Sigmoid colon (tissue), 7 donors: ENCODE measurements around the gene PPP1R37. TPM values are rescaled to one million over a fixed set of nuclear protein-coding genes. Genes with fewer than 3 reads are reported as not detected.
"Not testable (repeated sequence)": the region's sequence is repeated elsewhere in the genome, so short reads cannot be mapped to it uniquely, and the experiment has no call there.

ENCODE experiments used
- DNase-seq: peaks from one replicate; pipeline ENCODE4 v3.0.0-alpha.2; 2019
- H3K27ac ChIP-seq, 4 donors: fragments of 200-600 bp; sonication (generic); one replicate each; pipeline ENCODE4 v1.5.1; 2016 to 2019; ENCODE audit warnings: mild to moderate bottlenecking in 1 of 4
- H3K27me3 ChIP-seq, 3 donors: fragments of 200-600 bp; sonication (generic); one replicate each; pipeline ENCODE4 v1.5.1; 2019; ENCODE audit warnings: mild to moderate bottlenecking in 1 of 3
- H3K36me3 ChIP-seq, 4 donors: fragments of 200-600 bp; sonication (generic); one replicate each; pipeline ENCODE4 v1.5.1; 2016 to 2019
- H3K4me1 ChIP-seq, 4 donors: fragments of 200-600 bp; sonication (generic); one replicate each; pipeline ENCODE4 v1.5.1; 2017 to 2019
- H3K4me3 ChIP-seq, 4 donors: fragments of 200-600 bp; sonication (generic); one replicate each; pipeline ENCODE4 v1.5.1; 2017 to 2019; ENCODE audit warnings: mild to moderate bottlenecking in 2 of 4, moderate library complexity in 1 of 4
- H3K9me3 ChIP-seq, 4 donors: fragments of 200-600 bp in 3 of 4; sonication (generic) in 3 of 4; one replicate each; pipeline versions ENCODE4 v1.5.1 to v1.6.1; 2013 to 2019
- EP300 ChIP-seq, 4 donors: sonication (generic); formaldehyde crosslinking; IDR thresholded peaks; one replicate each; pipeline ENCODE4 v1.6.1; 2017; ENCODE audit warnings: antibody characterized with exemption in 4 of 4
- POLR2A ChIP-seq, 2 donors: fragments of 450-650 bp; IDR thresholded peaks; one replicate each; pipeline ENCODE4 v1.6.1; 2016; ENCODE audit warnings: antibody characterized with exemption in 2 of 2, mild to moderate bottlenecking in 2 of 2, moderate library complexity in 2 of 2
- POLR2AphosphoS5 ChIP-seq, 4 donors: sonication (generic); formaldehyde crosslinking; IDR thresholded peaks; one replicate each; pipeline ENCODE4 v1.6.1; 2017; ENCODE audit warnings: antibody characterized with exemption in 4 of 4
- WGBS, 2 donors: extraction: QIAGEN DNeasy Blood & Tissue Kit; methylation state at CpG; one replicate each; pipeline ENCODE4 v1.1.7; 2013; 5-methylcytosine and 5-hydroxymethylcytosine counted together
- intact Hi-C: fragments of 100-400 bp; cut with DNase I; formaldehyde crosslinking; loops from one replicate; pipeline ENCODE4 v1.15.1; 2023
- polyA plus RNA-seq, 3 donors: library from polyadenylated mRNA; stranded (reverse); fragments of 200-250 nt; gene quantifications; one replicate each; pipeline ENCODE4 v1.2.3, GENCODE V29; 2013
- total RNA-seq, 4 donors: library from RNA; depleted of rRNA; stranded (reverse); fragments of >200 nt; gene quantifications; one replicate each; pipeline ENCODE4 v1.1.0, GENCODE V29; 2016
- TF ChIP-seq, protein P1 (sequence below), 4 experiments: fragments of 450-650 bp in 3 of 4; fragments of 200-600 bp in 1 of 4; IDR thresholded peaks; one replicate each; pipeline ENCODE4 v1.5.1; 2016 to 2019; ENCODE audit warnings: antibody characterized with exemption in 4 of 4, mild to moderate bottlenecking in 3 of 4, moderate library complexity in 2 of 4
- donor health status: healthy with polysubstance abuse.
- donor health status: Bipolar disorder and iron deficiency.
- donor health status: healthy.

PPP1R37 gene
- total and polyA plus RNA-seq, 7 donors, result 17.8 to 32.5 (median 21.6) TPM

DNA sequence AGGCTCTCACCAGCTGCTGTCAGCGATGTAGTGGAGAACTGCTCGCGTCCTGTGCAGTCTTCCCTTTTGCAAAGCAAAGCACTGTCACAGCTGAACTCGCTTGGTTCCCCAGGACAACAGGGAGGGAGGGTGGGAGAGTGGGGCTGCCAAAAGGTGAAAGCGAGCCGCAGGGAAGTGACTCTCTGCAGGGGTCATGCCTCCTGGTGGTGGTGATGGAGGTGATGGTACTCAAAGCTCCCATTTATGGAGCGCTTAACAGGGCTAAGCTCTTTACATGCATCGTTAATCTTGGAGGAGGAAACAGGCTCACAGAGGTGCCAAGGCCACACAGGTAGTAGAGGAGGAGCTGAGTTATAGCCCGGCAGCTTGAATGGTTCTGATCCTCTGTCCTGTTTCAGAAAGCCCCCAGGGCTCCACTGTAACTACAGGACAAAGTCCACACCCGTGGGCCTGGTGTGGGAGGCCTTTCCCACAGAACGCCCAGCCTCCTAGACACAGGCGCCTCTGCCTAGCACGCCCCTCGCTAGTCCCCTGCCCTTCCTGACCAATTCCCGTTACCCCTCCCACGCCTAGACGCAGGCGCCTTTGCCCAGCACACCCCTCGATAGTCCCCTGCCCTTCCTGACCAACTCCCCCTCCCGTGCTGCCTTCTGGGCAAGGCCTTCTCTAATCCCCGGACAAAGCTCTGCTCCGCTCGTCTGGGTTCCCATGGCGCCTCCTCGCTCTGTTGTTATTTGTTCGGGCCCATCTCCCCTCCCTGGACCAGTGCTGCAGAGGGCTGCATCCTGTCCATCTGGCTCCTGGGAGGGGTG lies 10.7 kb downstream of the PPP1R37 start:
- no peaks in the 10 kb centered on the region for H3K36me3 ChIP-seq
- peak overlapping the region in 1 of 4 donors; percentile 28 for H3K27ac ChIP-seq
- no peaks in the 10 kb centered on the region for H3K9me3 ChIP-seq
- H3K27me3 ChIP-seq, result no peaks in the 10 kb centered on the region
- intact Hi-C loops, result no loop called here
- peaks cover 0 to 38% (median 31%) of the 10 kb centered on the region in 4 donors for H3K4me1 ChIP-seq
- no peak for DNase-seq
- H3K4me3 ChIP-seq, result peak overlapping the region in 1 of 4 donors; percentile 10
- no peak for TF ChIP-seq POLR2A (IDR thresholded peaks at IDR 0.05)
- TF ChIP-seq, protein P1, sequence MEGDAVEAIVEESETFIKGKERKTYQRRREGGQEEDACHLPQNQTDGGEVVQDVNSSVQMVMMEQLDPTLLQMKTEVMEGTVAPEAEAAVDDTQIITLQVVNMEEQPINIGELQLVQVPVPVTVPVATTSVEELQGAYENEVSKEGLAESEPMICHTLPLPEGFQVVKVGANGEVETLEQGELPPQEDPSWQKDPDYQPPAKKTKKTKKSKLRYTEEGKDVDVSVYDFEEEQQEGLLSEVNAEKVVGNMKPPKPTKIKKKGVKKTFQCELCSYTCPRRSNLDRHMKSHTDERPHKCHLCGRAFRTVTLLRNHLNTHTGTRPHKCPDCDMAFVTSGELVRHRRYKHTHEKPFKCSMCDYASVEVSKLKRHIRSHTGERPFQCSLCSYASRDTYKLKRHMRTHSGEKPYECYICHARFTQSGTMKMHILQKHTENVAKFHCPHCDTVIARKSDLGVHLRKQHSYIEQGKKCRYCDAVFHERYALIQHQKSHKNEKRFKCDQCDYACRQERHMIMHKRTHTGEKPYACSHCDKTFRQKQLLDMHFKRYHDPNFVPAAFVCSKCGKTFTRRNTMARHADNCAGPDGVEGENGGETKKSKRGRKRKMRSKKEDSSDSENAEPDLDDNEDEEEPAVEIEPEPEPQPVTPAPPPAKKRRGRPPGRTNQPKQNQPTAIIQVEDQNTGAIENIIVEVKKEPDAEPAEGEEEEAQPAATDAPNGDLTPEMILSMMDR (IDR thresholded peaks at IDR 0.05), result no peak
- TF ChIP-seq POLR2AphosphoS5 (IDR thresholded peaks at IDR 0.05), result no peak
- no peak for TF ChIP-seq EP300 (IDR thresholded peaks at IDR 0.05)
- 27 to 44% methylated on average over 26 of the region's 26 CpGs for WGBS, 2 donors

DNA sequence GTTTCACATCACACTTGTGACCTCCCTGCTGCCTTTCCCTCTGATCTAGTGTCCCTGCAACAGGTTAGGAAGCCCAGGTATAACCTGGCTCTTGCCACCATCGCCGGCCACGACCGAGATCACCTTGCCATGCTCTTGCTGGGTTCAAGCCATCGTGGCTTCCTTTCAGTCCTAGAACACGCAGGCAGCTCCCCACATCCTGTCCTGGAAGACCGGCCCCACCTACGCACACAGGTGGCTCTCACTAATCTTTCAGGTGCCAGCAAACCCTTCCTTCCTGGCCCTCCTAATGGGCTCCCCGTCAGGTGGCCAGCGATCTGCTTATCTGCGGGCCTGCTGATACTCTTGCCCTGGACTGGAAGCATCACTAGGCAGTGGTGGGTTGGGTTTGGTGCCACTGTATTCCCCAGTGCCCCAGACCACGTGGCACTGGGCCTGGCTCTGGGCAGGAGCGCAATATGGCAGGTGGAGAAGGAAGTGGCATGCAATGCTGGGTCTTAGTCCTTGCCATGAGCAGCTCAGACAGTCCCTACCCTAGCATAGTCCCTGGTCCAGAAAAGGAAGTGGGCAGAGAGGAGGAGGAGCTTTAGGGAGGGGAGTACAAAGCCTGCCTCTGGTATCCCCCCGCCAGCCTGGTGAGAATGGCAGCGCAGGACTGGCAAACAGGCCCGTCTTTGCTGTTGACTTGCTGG lies 11.8 kb downstream of the PPP1R37 start:
- 55 to 79% methylated on average over 16 of the region's 16 CpGs for WGBS, 2 donors
- Histone ChIP-seq H3K36me3 (no peaks in the 10 kb centered on the region), H3K27me3 (no peaks in the 10 kb centered on the region), H3K4me1 (peaks cover 0 to 31% (median 22%) of the 10 kb centered on the region in 4 donors), H3K27ac (no peak overlapping the region), H3K9me3 (no peaks in the 10 kb centered on the region), H3K4me3 (no peak overlapping the region)
- intact Hi-C loops, result no loop called here
- DNase-seq, result no peak
- TF ChIP-seq POLR2AphosphoS5 (IDR thresholded peaks at IDR 0.05) (no peak), POLR2A (IDR thresholded peaks at IDR 0.05) (no peak), EP300 (IDR thresholded peaks at IDR 0.05) (no peak)
- TF ChIP-seq, protein P1 (IDR thresholded peaks at IDR 0.05), result no peak

DNA sequence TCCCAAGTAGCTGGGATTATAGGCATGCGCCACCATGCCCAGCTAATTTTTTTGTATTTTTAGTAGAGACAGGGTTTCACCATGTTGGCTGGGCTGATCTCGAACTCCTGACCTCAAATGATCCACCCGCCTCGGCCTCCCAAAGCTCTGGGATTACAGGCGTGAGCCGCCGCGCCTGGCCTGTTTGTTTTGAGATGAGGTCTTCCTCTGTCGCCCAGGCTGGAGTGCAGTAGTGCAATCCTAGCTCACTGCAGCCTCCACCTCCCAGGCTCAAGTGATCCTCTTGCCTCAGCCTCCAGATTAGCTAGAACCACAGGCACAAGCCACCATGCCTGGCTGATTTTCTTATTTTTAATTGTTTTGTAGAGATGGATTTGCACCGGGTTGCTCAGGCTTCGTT lies 13.4 kb downstream of the PPP1R37 start:
- H3K27ac ChIP-seq, H3K9me3 ChIP-seq, DNase-seq, H3K27me3 ChIP-seq, H3K36me3 ChIP-seq, intact Hi-C loops, H3K4me3 ChIP-seq: not testable (repeated sequence)
- 84 to 92% methylated on average over 11 of the region's 11 CpGs for WGBS, 2 donors
- H3K4me1 ChIP-seq, result peaks cover 0 to 25% (median 20%) of the 10 kb centered on the region in 4 donors

DNA sequence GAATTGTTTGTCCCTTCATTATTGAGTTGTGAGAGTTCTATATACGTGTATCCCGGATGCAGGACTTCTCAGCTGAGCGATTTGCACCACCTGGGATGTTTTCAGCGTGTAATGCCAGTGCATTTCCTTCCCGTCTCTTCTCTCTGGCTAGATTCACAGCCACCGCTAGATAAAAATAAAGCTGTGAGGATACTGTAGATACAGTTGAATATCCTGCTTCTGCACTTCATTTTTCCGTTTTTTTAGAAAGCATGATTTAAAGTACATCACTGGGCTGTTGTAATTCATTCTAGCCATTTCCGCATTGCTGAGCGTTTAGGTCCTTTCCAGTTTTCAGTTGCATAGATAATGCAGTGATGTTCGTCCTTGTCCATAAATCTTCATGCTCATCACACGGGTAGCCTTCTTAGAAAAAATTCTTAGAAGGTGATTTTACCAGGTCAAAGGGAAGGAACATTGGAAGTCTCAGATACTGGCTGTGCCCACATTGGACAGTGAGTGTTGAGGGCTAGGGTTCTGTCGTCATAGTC lies 14.7 kb downstream of the PPP1R37 start:
- no peak overlapping the region for H3K27ac ChIP-seq
- H3K4me1 ChIP-seq, result peaks cover 0 to 18% (median 18%) of the 10 kb centered on the region in 4 donors
- intact Hi-C loops, result no loop called here
- no peak overlapping the region for H3K4me3 ChIP-seq
- TF ChIP-seq POLR2AphosphoS5 (IDR thresholded peaks at IDR 0.05), result no peak
- TF ChIP-seq EP300 (IDR thresholded peaks at IDR 0.05), result no peak
- no peak for TF ChIP-seq POLR2A (IDR thresholded peaks at IDR 0.05)
- TF ChIP-seq, protein P1 (IDR thresholded peaks at IDR 0.05), result no peak
- no peaks in the 10 kb centered on the region for H3K36me3 ChIP-seq
- DNase-seq, result no peak
- H3K27me3 ChIP-seq, result no peaks in the 10 kb centered on the region
- WGBS, 2 donors, result 76 to 89% methylated on average over 12 of the region's 12 CpGs
- H3K9me3 ChIP-seq, result no peaks in the 10 kb centered on the region

DNA sequence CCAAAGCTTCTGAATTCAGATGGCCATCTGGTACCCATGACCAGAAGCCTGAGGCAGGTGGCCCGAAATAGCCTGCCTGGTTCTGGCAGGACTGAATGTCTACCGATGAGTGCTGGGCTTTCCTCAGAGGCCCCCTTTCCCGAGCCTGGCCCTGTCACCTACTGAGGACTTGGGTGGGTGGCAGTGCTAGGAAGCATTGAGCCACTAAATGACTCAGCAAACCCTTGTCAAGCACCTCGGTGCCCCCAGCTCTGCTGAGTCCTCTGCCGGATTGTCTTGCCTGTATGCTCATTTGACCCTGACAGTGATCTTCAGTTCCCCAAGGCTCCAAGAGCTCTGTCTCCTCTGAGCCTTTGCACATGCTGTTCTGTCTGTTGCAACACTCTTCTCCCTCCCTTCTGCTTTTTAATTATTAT lies 17.9 kb downstream of the PPP1R37 start:
- no peak for DNase-seq
- H3K27ac ChIP-seq, result no peak overlapping the region
- no peak for TF ChIP-seq EP300 (IDR thresholded peaks at IDR 0.05)
- no peak for TF ChIP-seq POLR2A (IDR thresholded peaks at IDR 0.05)
- no peak for TF ChIP-seq POLR2AphosphoS5 (IDR thresholded peaks at IDR 0.05)
- TF ChIP-seq, protein P1 (IDR thresholded peaks at IDR 0.05), result no peak
- no peak overlapping the region for H3K4me3 ChIP-seq
- 66 to 86% methylated on average over 5 of the region's 5 CpGs for WGBS, 2 donors
- no peaks in the 10 kb centered on the region for H3K36me3 ChIP-seq
- no peaks in the 10 kb centered on the region for H3K4me1 ChIP-seq
- intact Hi-C loops, result no loop called here
- H3K27me3 ChIP-seq, result no peaks in the 10 kb centered on the region
- no peaks in the 10 kb centered on the region for H3K9me3 ChIP-seq
